WTC11 (cell line): ENCODE measurements around the gene REXO2. TPM values are rescaled to one million over a fixed set of nuclear protein-coding genes. Genes with fewer than 3 reads are reported as not detected.
A peak's percentile ranks its signal among the peaks of the same experiment; 100 is the strongest.

Source experiments
- ATAC-seq: fragments of 200-7000 bp; cut with Tn5 transposase; 2 replicates; pipeline ENCODE4 v1.10.0; 2021; ENCODE audit warnings: mild to moderate bottlenecking, moderate library complexity
- CTCF ChIA-PET: fragments of 300-600 bp; sonication (Branson Sonifier 250); formaldehyde crosslinking; loops from one replicate; lab custom pipeline; 2021; ENCODE audit warnings: antibody characterized with exemption; lab: Charles Lee
- POLR2A ChIA-PET: fragments of 350-600 bp; sonication (Branson Sonifier 250); formaldehyde crosslinking; loops from one replicate; lab custom pipeline; 2021; ENCODE audit warnings: antibody characterized with exemption; lab: Charles Lee
- DNase-seq: peaks from one replicate; pipeline ENCODE4 v3.0.0; 2021; ENCODE audit warnings: low spot score
- H3K27ac Mint-ChIP-seq: 2 replicates; pipeline ENCODE4 v1.8.0; 2021; ENCODE audit warnings: mixed read lengths
- H3K27me3 Mint-ChIP-seq: 2 replicates; pipeline ENCODE4 v1.8.0; 2021; ENCODE audit warnings: low read depth, mild to moderate bottlenecking, moderate library complexity, mixed read lengths
- H3K36me3 Mint-ChIP-seq: 2 replicates; pipeline ENCODE4 v1.8.0; 2021; ENCODE audit warnings: mixed read lengths
- H3K4me1 Mint-ChIP-seq: 2 replicates; pipeline ENCODE4 v1.8.0; 2022; ENCODE audit warnings: mixed read lengths
- H3K4me3 Mint-ChIP-seq: 2 replicates; pipeline ENCODE4 v1.8.0; 2021; ENCODE audit warnings: mild to moderate bottlenecking, moderate library complexity, mixed read lengths
- H3K9me3 Mint-ChIP-seq: 2 replicates; pipeline ENCODE4 v1.8.0; 2021; ENCODE audit warnings: mixed read lengths
- CREB1 ChIP-seq: sonication (generic); formaldehyde crosslinking; IDR thresholded peaks from 2 replicates; pipeline ENCODE4 v1.8.0; 2023; ENCODE audit warnings: mild to moderate bottlenecking, missing genetic modification reagents
- ELF4 ChIP-seq: sonication (generic); formaldehyde crosslinking; IDR thresholded peaks from 2 replicates; pipeline ENCODE4 v1.8.1; 2022; ENCODE audit warnings: low read depth, mild to moderate bottlenecking, moderate library complexity, missing genetic modification reagents
- EMX1 ChIP-seq: fragments of 250-450 bp; sonication (Bioruptor Pico); IDR thresholded peaks from 2 replicates; pipeline ENCODE4 v1.8.0; 2021; ENCODE audit warnings: mild to moderate bottlenecking
- FOXJ3 ChIP-seq: sonication (generic); formaldehyde crosslinking; IDR thresholded peaks from 2 replicates; pipeline ENCODE4 v1.9.0; 2021; ENCODE audit warnings: missing genetic modification reagents, mild to moderate bottlenecking, borderline replicate concordance
- FOXK1 ChIP-seq: sonication (generic); formaldehyde crosslinking; IDR thresholded peaks from 2 replicates; pipeline ENCODE4 v1.8.0; 2022; ENCODE audit warnings: mild to moderate bottlenecking, moderate library complexity, missing genetic modification reagents
- RORB ChIP-seq: fragments of 250-450 bp; sonication (Bioruptor Pico); IDR thresholded peaks from 2 replicates; pipeline ENCODE4 v1.9.0; 2021; ENCODE audit warnings: mild to moderate bottlenecking
- SOX15 ChIP-seq: fragments of 250-450 bp; sonication (Bioruptor Pico); IDR thresholded peaks from 2 replicates; pipeline ENCODE4 v1.9.0; 2021; ENCODE audit warnings: mild to moderate bottlenecking
- TEAD1 ChIP-seq: sonication (generic); formaldehyde crosslinking; IDR thresholded peaks from 2 replicates; pipeline ENCODE4 v1.8.0; 2022; ENCODE audit warnings: mild to moderate bottlenecking, missing genetic modification reagents
- TP53 ChIP-seq: sonication (generic); formaldehyde crosslinking; IDR thresholded peaks from 2 replicates; pipeline ENCODE4 v1.8.1; 2023; ENCODE audit warnings: mild to moderate bottlenecking, missing genetic modification reagents
- ZNF263 ChIP-seq: sonication (generic); formaldehyde crosslinking; IDR thresholded peaks from 2 replicates; pipeline ENCODE4 v1.8.1; 2022; ENCODE audit warnings: low read depth, mild to moderate bottlenecking, moderate library complexity, missing genetic modification reagents
- total RNA-seq: library from RNA; stranded (reverse); gene quantifications from 3 replicates; pipeline ENCODE4 v1.2.3, GENCODE V29; 2021
- TF ChIP-seq, protein P1 (sequence below): sonication (generic); formaldehyde crosslinking; conservative IDR thresholded peaks from 2 replicates; pipeline ENCODE4 v1.8.1; 2022; ENCODE audit warnings: mild to moderate bottlenecking, missing genetic modification reagents
- TF ChIP-seq, protein P2 (sequence below): fragments of 250-450 bp; sonication (Bioruptor Pico); IDR thresholded peaks from 2 replicates; pipeline ENCODE4 v1.8.0; 2021; ENCODE audit warnings: mild to moderate bottlenecking
- TF ChIP-seq, protein P3 (sequence below): sonication (generic); formaldehyde crosslinking; IDR thresholded peaks from 2 replicates; pipeline ENCODE4 v1.8.0; 2022; ENCODE audit warnings: mild to moderate bottlenecking, missing genetic modification reagents
- TF ChIP-seq, protein P4 (sequence below): fragments of 200-600 bp; IDR thresholded peaks from 2 replicates; pipeline ENCODE4 v1.8.0; 2022; ENCODE audit warnings: antibody characterized with exemption
- TF ChIP-seq, protein P5 (sequence below): sonication (generic); formaldehyde crosslinking; IDR thresholded peaks from 2 replicates; pipeline ENCODE4 v1.8.0; 2023; ENCODE audit warnings: missing genetic modification reagents, mild to moderate bottlenecking, borderline replicate concordance
- TF ChIP-seq, protein P6 (sequence below): sonication (generic); formaldehyde crosslinking; IDR thresholded peaks from 2 replicates; pipeline ENCODE4 v1.8.1; 2022; ENCODE audit warnings: low read depth, missing genetic modification reagents, borderline replicate concordance
- TF ChIP-seq, protein P7 (sequence below): sonication (generic); formaldehyde crosslinking; IDR thresholded peaks from 2 replicates; pipeline ENCODE4 v1.8.1; 2023; ENCODE audit warnings: mild to moderate bottlenecking, missing genetic modification reagents, borderline replicate concordance
- TF ChIP-seq, protein P8 (sequence below): sonication (generic); formaldehyde crosslinking; IDR thresholded peaks from 2 replicates; pipeline ENCODE4 v1.8.0; 2022; ENCODE audit warnings: mild to moderate bottlenecking, missing genetic modification reagents

The REXO2 gene
- total RNA-seq, 1 experiment from 2014 or later: 98.8 TPM

DNA sequence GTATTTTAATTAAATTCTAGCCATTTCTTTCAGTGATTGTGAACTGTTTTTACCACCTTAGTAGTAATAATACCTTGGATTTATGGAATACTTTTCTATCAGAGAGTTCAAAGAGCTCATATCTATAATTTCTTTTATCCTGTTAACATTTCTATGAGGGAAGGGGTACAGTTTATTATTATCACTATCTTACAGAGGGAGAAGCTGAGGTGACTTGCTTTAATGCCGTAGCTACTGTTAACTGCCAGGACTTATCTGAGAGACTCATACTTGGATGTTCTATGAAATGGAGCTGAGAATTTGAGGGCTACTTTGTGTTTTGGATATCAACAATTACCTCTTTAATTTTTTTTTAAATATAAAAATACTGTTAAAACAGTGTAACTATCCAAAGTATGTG, 3.3 kb downstream of the REXO2 start:
- peaks cover 54% of the 10 kb centered on the region for H3K4me1 Mint-ChIP-seq
- TF ChIP-seq TEAD1 (CRISPR knock-in tag) (no peak), CREB1 (no peak)
- TF ChIP-seq, protein P1, sequence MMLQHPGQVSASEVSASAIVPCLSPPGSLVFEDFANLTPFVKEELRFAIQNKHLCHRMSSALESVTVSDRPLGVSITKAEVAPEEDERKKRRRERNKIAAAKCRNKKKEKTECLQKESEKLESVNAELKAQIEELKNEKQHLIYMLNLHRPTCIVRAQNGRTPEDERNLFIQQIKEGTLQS: no peak
- TF ChIP-seq, protein P2, sequence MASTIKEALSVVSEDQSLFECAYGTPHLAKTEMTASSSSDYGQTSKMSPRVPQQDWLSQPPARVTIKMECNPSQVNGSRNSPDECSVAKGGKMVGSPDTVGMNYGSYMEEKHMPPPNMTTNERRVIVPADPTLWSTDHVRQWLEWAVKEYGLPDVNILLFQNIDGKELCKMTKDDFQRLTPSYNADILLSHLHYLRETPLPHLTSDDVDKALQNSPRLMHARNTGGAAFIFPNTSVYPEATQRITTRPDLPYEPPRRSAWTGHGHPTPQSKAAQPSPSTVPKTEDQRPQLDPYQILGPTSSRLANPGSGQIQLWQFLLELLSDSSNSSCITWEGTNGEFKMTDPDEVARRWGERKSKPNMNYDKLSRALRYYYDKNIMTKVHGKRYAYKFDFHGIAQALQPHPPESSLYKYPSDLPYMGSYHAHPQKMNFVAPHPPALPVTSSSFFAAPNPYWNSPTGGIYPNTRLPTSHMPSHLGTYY (CRISPR knock-in tag): no peak
- TF ChIP-seq, all 79 proteins: peak for 0
- Mint-ChIP-seq H3K27me3 (no peaks in the 10 kb centered on the region), H3K36me3 (peaks cover 43% of the 10 kb centered on the region), H3K27ac (no peak overlapping the region), H3K4me3 (no peak overlapping the region), H3K9me3 (no peaks in the 10 kb centered on the region)
- ChIA-PET POLR2A (no interaction called here), CTCF (no interaction called here)
- ATAC-seq: no peak
- DNase-seq: no peak

DNA sequence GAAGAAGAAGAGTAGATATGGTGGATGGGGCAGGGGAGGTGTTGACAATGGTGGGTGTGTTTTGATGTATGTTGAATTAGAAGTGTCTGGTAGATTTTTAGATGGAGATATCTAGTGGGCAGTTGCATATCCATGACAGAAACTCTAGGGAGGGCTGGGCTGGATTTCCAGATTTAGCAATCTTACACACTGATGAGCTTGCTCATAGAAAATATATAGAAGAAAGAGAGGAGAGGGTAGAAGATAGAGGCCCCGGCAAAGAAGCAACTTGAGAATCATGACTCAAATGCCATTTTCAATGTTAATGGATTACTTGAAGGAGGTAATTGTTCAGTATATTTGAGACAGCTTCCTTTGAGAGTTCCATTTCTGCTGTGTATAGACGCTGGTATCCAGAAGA, 8.2 kb downstream of the REXO2 start:
- CTCF ChIA-PET: no interaction called here
- ATAC-seq: no peak
- Mint-ChIP-seq H3K4me3 (no peak overlapping the region), H3K4me1 (peaks cover 21% of the 10 kb centered on the region)
- POLR2A ChIA-PET: interaction anchor here (0.6 kb wide), 1 partner anchor 37 kb away, joined by 3 read pairs; no protein-coding TSS in a partner anchor
- no peak for TF ChIP-seq RORB (CRISPR knock-in tag)
- TF ChIP-seq, protein P3, sequence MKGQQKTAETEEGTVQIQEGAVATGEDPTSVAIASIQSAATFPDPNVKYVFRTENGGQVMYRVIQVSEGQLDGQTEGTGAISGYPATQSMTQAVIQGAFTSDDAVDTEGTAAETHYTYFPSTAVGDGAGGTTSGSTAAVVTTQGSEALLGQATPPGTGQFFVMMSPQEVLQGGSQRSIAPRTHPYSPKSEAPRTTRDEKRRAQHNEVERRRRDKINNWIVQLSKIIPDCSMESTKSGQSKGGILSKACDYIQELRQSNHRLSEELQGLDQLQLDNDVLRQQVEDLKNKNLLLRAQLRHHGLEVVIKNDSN (CRISPR knock-in tag): no peak
- TF ChIP-seq EMX1 (CRISPR knock-in tag): no peak
- TF ChIP-seq SOX15: no peak
- TF ChIP-seq TP53 (CRISPR knock-in tag): no peak
- TF ChIP-seq, protein P4, sequence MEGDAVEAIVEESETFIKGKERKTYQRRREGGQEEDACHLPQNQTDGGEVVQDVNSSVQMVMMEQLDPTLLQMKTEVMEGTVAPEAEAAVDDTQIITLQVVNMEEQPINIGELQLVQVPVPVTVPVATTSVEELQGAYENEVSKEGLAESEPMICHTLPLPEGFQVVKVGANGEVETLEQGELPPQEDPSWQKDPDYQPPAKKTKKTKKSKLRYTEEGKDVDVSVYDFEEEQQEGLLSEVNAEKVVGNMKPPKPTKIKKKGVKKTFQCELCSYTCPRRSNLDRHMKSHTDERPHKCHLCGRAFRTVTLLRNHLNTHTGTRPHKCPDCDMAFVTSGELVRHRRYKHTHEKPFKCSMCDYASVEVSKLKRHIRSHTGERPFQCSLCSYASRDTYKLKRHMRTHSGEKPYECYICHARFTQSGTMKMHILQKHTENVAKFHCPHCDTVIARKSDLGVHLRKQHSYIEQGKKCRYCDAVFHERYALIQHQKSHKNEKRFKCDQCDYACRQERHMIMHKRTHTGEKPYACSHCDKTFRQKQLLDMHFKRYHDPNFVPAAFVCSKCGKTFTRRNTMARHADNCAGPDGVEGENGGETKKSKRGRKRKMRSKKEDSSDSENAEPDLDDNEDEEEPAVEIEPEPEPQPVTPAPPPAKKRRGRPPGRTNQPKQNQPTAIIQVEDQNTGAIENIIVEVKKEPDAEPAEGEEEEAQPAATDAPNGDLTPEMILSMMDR: no peak
- TF ChIP-seq, protein P5, sequence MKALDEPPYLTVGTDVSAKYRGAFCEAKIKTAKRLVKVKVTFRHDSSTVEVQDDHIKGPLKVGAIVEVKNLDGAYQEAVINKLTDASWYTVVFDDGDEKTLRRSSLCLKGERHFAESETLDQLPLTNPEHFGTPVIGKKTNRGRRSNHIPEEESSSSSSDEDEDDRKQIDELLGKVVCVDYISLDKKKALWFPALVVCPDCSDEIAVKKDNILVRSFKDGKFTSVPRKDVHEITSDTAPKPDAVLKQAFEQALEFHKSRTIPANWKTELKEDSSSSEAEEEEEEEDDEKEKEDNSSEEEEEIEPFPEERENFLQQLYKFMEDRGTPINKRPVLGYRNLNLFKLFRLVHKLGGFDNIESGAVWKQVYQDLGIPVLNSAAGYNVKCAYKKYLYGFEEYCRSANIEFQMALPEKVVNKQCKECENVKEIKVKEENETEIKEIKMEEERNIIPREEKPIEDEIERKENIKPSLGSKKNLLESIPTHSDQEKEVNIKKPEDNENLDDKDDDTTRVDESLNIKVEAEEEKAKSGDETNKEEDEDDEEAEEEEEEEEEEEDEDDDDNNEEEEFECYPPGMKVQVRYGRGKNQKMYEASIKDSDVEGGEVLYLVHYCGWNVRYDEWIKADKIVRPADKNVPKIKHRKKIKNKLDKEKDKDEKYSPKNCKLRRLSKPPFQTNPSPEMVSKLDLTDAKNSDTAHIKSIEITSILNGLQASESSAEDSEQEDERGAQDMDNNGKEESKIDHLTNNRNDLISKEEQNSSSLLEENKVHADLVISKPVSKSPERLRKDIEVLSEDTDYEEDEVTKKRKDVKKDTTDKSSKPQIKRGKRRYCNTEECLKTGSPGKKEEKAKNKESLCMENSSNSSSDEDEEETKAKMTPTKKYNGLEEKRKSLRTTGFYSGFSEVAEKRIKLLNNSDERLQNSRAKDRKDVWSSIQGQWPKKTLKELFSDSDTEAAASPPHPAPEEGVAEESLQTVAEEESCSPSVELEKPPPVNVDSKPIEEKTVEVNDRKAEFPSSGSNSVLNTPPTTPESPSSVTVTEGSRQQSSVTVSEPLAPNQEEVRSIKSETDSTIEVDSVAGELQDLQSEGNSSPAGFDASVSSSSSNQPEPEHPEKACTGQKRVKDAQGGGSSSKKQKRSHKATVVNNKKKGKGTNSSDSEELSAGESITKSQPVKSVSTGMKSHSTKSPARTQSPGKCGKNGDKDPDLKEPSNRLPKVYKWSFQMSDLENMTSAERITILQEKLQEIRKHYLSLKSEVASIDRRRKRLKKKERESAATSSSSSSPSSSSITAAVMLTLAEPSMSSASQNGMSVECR (CRISPR knock-in tag): no peak
- TF ChIP-seq ZNF263 (CRISPR knock-in tag): no peak
- TF ChIP-seq ELF4 (CRISPR knock-in tag): no peak
- TF ChIP-seq, protein P6, sequence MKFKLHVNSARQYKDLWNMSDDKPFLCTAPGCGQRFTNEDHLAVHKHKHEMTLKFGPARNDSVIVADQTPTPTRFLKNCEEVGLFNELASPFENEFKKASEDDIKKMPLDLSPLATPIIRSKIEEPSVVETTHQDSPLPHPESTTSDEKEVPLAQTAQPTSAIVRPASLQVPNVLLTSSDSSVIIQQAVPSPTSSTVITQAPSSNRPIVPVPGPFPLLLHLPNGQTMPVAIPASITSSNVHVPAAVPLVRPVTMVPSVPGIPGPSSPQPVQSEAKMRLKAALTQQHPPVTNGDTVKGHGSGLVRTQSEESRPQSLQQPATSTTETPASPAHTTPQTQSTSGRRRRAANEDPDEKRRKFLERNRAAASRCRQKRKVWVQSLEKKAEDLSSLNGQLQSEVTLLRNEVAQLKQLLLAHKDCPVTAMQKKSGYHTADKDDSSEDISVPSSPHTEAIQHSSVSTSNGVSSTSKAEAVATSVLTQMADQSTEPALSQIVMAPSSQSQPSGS (CRISPR knock-in tag): no peak
- TF ChIP-seq, protein P7, sequence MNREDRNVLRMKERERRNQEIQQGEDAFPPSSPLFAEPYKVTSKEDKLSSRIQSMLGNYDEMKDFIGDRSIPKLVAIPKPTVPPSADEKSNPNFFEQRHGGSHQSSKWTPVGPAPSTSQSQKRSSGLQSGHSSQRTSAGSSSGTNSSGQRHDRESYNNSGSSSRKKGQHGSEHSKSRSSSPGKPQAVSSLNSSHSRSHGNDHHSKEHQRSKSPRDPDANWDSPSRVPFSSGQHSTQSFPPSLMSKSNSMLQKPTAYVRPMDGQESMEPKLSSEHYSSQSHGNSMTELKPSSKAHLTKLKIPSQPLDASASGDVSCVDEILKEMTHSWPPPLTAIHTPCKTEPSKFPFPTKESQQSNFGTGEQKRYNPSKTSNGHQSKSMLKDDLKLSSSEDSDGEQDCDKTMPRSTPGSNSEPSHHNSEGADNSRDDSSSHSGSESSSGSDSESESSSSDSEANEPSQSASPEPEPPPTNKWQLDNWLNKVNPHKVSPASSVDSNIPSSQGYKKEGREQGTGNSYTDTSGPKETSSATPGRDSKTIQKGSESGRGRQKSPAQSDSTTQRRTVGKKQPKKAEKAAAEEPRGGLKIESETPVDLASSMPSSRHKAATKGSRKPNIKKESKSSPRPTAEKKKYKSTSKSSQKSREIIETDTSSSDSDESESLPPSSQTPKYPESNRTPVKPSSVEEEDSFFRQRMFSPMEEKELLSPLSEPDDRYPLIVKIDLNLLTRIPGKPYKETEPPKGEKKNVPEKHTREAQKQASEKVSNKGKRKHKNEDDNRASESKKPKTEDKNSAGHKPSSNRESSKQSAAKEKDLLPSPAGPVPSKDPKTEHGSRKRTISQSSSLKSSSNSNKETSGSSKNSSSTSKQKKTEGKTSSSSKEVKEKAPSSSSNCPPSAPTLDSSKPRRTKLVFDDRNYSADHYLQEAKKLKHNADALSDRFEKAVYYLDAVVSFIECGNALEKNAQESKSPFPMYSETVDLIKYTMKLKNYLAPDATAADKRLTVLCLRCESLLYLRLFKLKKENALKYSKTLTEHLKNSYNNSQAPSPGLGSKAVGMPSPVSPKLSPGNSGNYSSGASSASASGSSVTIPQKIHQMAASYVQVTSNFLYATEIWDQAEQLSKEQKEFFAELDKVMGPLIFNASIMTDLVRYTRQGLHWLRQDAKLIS (CRISPR knock-in tag): no peak
- no peak for TF ChIP-seq FOXK1
- TF ChIP-seq, protein P8, sequence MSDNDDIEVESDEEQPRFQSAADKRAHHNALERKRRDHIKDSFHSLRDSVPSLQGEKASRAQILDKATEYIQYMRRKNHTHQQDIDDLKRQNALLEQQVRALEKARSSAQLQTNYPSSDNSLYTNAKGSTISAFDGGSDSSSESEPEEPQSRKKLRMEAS (CRISPR knock-in tag): no peak
- TF ChIP-seq FOXJ3 (CRISPR knock-in tag): no peak
- TF ChIP-seq, all 79 proteins: peak for 0
- peaks cover 61% of the 10 kb centered on the region for H3K36me3 Mint-ChIP-seq
- no peaks in the 10 kb centered on the region for H3K27me3 Mint-ChIP-seq
- H3K9me3 Mint-ChIP-seq: no peaks in the 10 kb centered on the region
- 0 out of 2 replicates have a peak overlapping the region, but pooled peaks have one; percentile 0 for H3K27ac Mint-ChIP-seq
- DNase-seq: no peak
